Calu3 (cell line): ENCODE results near the gene DUS2. TPM values are rescaled to one million over a fixed set of nuclear protein-coding genes. Genes with fewer than 3 reads are reported as not detected.

Experiments
- BruUV-seq: library from RNA; stranded (reverse); fragments of 400-500 nt; replicated peaks from 2 replicates; lab custom pipeline; 2021; lab: Mats Ljungman, UMichigan
- CTCF ChIA-PET: fragments of 300-600 bp; sonication (Branson Sonifier 250); formaldehyde crosslinking; loops from one replicate; lab custom pipeline; 2022; ENCODE audit warnings: antibody characterized with exemption; lab: Charles Lee
- DNase-seq: peaks from one replicate; pipeline ENCODE4 v3.0.0; 2022
- H3K27ac Mint-ChIP-seq: one replicate; pipeline ENCODE4 v1.8.0; 2022; ENCODE audit warnings: mixed read lengths; ENCODE audit not compliant: unreplicated experiment
- H3K27me3 Mint-ChIP-seq: one replicate; pipeline ENCODE4 v1.8.0; 2022; ENCODE audit warnings: mixed read lengths; ENCODE audit not compliant: unreplicated experiment
- H3K36me3 Mint-ChIP-seq: one replicate; pipeline ENCODE4 v1.8.0; 2022; ENCODE audit warnings: mild to moderate bottlenecking, moderate library complexity, mixed read lengths; ENCODE audit not compliant: insufficient read depth, unreplicated experiment
- H3K4me1 Mint-ChIP-seq: one replicate; pipeline ENCODE4 v1.8.0; 2022; ENCODE audit warnings: mild to moderate bottlenecking, low read depth, mixed read lengths; ENCODE audit not compliant: unreplicated experiment
- H3K4me3 Mint-ChIP-seq: one replicate; pipeline ENCODE4 v1.8.0; 2022; ENCODE audit warnings: mild to moderate bottlenecking, low read depth, moderate library complexity, mixed read lengths; ENCODE audit not compliant: unreplicated experiment
- H3K9me3 Mint-ChIP-seq: one replicate; pipeline ENCODE4 v1.8.0; 2022; ENCODE audit warnings: low read depth, mixed read lengths; ENCODE audit not compliant: unreplicated experiment
- CTCF ChIP-seq: fragments of 200-600 bp; IDR thresholded peaks from one replicate; pipeline ENCODE4 v1.8.0; 2022; ENCODE audit warnings: antibody characterized with exemption; ENCODE audit not compliant: unreplicated experiment
- intact Hi-C: fragments of 100-400 bp; cut with micrococcal nuclease; formaldehyde crosslinking; loops from one replicate; pipeline ENCODE4 v1.10.0; 2022; ENCODE audit not compliant: unreplicated experiment
- total RNA-seq: library from RNA; stranded (reverse); gene quantifications from 2 replicates; pipeline ENCODE4 v1.2.3, GENCODE V29; 2022

Gene DUS2
- total RNA-seq, 1 experiment from 2014 or later, result 33.5 TPM

- Mint-ChIP-seq H3K36me3 (no peaks in the 10 kb centered on the region), H3K27me3 (peaks cover 34% of the 10 kb centered on the region), H3K9me3 (no peaks in the 10 kb centered on the region), H3K4me3 (no peak overlapping the region), H3K27ac (no peak overlapping the region), H3K4me1 (no peaks in the 10 kb centered on the region)
- no peak for DNase-seq
- BruUV-seq, result no TSS peak
- CTCF ChIA-PET, result no interaction called here
- no peak for TF ChIP-seq CTCF
- intact Hi-C loops, result no loop called here
These were observed 45.4 kb upstream of the DUS2 start for GRCh38 chr16:67977469-67978227.

DNA sequence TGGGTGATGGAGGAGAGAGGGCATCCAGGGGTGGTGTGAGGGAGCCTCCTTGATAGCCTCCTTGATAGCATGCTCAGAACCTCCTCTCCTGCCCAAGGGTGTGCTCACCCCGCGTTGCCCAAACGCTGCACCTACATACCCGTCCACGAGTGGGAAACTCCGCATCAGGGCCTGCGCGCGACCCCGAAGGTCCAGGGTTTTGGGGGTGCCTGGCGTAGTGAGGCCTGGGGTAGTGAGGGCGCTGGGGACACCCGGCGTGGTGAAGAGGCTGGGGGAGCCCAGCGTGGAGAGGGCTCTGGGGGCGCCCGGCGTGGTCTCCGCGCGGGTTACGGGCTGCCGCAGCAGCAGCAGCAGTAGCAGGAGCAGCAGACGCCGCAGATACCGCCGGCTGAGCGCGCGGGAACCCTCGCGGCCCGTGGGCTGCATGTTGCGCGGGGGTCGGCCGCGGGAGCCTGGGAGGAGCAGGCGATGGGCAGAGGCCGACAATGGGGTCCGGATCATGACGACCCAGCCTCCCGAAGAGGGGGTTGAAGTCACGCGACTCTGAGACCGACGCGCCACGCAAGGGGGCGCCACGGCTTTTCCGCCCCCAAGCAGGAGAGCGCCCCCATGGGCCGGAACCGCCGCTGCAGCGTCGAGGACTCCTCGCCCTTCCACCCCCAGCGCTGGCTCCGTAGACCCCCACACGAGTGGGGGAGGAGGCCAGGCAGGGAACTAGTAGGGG lies 43.0 kb upstream of the DUS2 start, which contains the start of gene DPEP3:
Gene DPEP3 (minus strand): TSS at position 545 of the 724 bp plus-strand sequence. CDS start 119 bp downstream, at position 426.
- TF ChIP-seq CTCF, result no peak
- H3K27ac Mint-ChIP-seq, result no peak within 1 kb of the TSS
- peaks cover 39% of the 10 kb centered on the region for H3K27me3 Mint-ChIP-seq
- no peak within 1 kb of the TSS for H3K4me3 Mint-ChIP-seq
- intact Hi-C loops, result no loop called here
- no peak for DNase-seq
- BruUV-seq, result no TSS peak
- CTCF ChIA-PET, result no interaction called here
- no peaks in the 10 kb centered on the region for H3K9me3 Mint-ChIP-seq
- peaks cover 6% of the 10 kb centered on the region for H3K4me1 Mint-ChIP-seq
- H3K36me3 Mint-ChIP-seq, result no peaks in the 10 kb centered on the region

GRCh38 chr16:67982011-67982696 lies 40.9 kb upstream of the DUS2 start:
- CTCF ChIA-PET, result interaction anchor here (0.6 kb wide), 1 partner anchor 12 kb away, joined by 5 read pairs; no protein-coding TSS in a partner anchor
- H3K27me3 Mint-ChIP-seq, result peaks cover 20% of the 10 kb centered on the region
- no peak for TF ChIP-seq CTCF
- H3K4me1 Mint-ChIP-seq, result peaks cover 7% of the 10 kb centered on the region
- no peak overlapping the region for H3K4me3 Mint-ChIP-seq
- no TSS peak for BruUV-seq
- no peak for DNase-seq
- intact Hi-C loops, result no loop called here
- H3K27ac Mint-ChIP-seq, result no peak overlapping the region
- H3K36me3 Mint-ChIP-seq, result no peaks in the 10 kb centered on the region
- H3K9me3 Mint-ChIP-seq, result no peaks in the 10 kb centered on the region

DNA sequence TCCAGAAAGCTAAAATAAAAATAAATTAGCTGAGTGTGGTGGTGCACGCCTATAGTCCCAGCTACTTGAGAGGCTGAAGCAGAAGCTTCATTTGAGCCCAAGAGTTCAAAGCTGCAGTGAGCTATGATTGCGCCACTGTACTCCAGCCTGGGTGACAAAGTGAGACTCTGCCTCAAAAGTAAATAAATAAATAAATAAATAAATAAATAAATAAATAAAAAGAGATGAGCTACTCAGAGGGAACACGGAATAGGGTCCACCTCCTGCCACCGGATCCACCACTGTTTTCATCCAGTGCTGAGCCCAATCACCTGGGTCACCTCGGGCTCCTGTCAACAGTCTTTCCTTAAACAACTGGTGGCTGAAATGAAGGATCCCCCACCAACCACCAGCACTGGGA lies 36.1 kb upstream of the DUS2 start:
- peaks cover 7% of the 10 kb centered on the region for H3K4me1 Mint-ChIP-seq
- no peak overlapping the region for H3K27ac Mint-ChIP-seq
- DNase-seq, result no peak
- H3K36me3 Mint-ChIP-seq, result no peaks in the 10 kb centered on the region
- peaks cover 41% of the 10 kb centered on the region for H3K27me3 Mint-ChIP-seq
- no peaks in the 10 kb centered on the region for H3K9me3 Mint-ChIP-seq
- no TSS peak for BruUV-seq
- intact Hi-C loops, result no loop called here
- TF ChIP-seq CTCF, result no peak
- CTCF ChIA-PET, result no interaction called here
- H3K4me3 Mint-ChIP-seq, result no peak overlapping the region
